ENCODE data around the gene KRTAP1-4. TPM values are rescaled to one million over a fixed set of nuclear protein-coding genes. Genes with fewer than 3 reads are reported as not detected.
"Not testable (repeated sequence)": the region's sequence is repeated elsewhere in the genome, so short reads cannot be mapped to it uniquely, and the experiment has no call there.

Gene KRTAP1-4
- polyA plus RNA-seq, 3 donors from 2014 or later: not detected

GRCh38 chr17:41059276-41060051, 29.5 kb upstream of the KRTAP1-4 start:
- not testable (repeated sequence) for H3K4me1 Mint-ChIP-seq, H3K27ac Mint-ChIP-seq, DNase-seq, H3K9me3 Mint-ChIP-seq, H3K4me3 Mint-ChIP-seq, H3K36me3 Mint-ChIP-seq
- H3K27me3 Mint-ChIP-seq (ENCODE audit: low read depth in 3 of 3): peaks cover 2 to 15% (median 4%) of the 10 kb centered on the region in 3 donors

GRCh38 chr17:41058741-41059140, 28.7 kb upstream of the KRTAP1-4 start:
- Mint-ChIP-seq H3K27ac (no peak overlapping the region), H3K27me3 (ENCODE audit: low read depth in 3 of 3) (peaks cover 2 to 17% (median 2%) of the 10 kb centered on the region in 3 donors), H3K4me1 (no peaks in the 10 kb centered on the region), H3K9me3 (peaks cover 0 to 3% (median 0%) of the 10 kb centered on the region in 6 donors), H3K36me3 (no peaks in the 10 kb centered on the region), H3K4me3 (no peak overlapping the region)
- DNase-seq: no peak

GRCh38 chr17:41057547-41057946, 27.6 kb upstream of the KRTAP1-4 start:
- no peak overlapping the region for H3K27ac Mint-ChIP-seq
- H3K4me3 Mint-ChIP-seq: no peak overlapping the region
- peaks cover 2 to 12% (median 2%) of the 10 kb centered on the region in 3 donors for H3K27me3 Mint-ChIP-seq (ENCODE audit: low read depth in 3 of 3)
- no peaks in the 10 kb centered on the region for H3K36me3 Mint-ChIP-seq
- no peaks in the 10 kb centered on the region for H3K4me1 Mint-ChIP-seq
- peaks cover 0 to 3% (median 0%) of the 10 kb centered on the region in 6 donors for H3K9me3 Mint-ChIP-seq
- no peak for DNase-seq

GRCh38 chr17:41055130-41055529, 25.1 kb upstream of the KRTAP1-4 start, which contains the start of gene KRTAP2-2:
Gene KRTAP2-2, minus strand, starts transcription at chr17:41055230. Its CDS starts 19 bp downstream, at chr17:41055211.
- not testable (repeated sequence) for H3K27ac Mint-ChIP-seq; H3K9me3 Mint-ChIP-seq; DNase-seq; H3K4me1 Mint-ChIP-seq; H3K27me3 Mint-ChIP-seq (ENCODE audit: low read depth in 3 of 3); H3K36me3 Mint-ChIP-seq; H3K4me3 Mint-ChIP-seq

GRCh38 chr17:41054556-41054955, 24.6 kb upstream of the KRTAP1-4 start:
- H3K27ac Mint-ChIP-seq; H3K9me3 Mint-ChIP-seq; H3K4me3 Mint-ChIP-seq; DNase-seq; H3K4me1 Mint-ChIP-seq; H3K36me3 Mint-ChIP-seq; H3K27me3 Mint-ChIP-seq (ENCODE audit: low read depth in 3 of 3): not testable (repeated sequence)

GRCh38 chr17:41054025-41054424, 24.0 kb upstream of the KRTAP1-4 start:
- DNase-seq: no peak
- Mint-ChIP-seq H3K4me3 (no peak overlapping the region), H3K36me3 (no peaks in the 10 kb centered on the region), H3K4me1 (peaks cover under 1 to 2% of the 10 kb centered on the region in 2 donors), H3K27me3 (ENCODE audit: low read depth in 3 of 3) (peaks cover 0 to 5% (median 4%) of the 10 kb centered on the region in 3 donors), H3K27ac (no peak overlapping the region), H3K9me3 (no peaks in the 10 kb centered on the region)

GRCh38 chr17:41052566-41052965, 22.6 kb upstream of the KRTAP1-4 start:
- Mint-ChIP-seq H3K9me3 (no peaks in the 10 kb centered on the region), H3K36me3 (no peaks in the 10 kb centered on the region), H3K27ac (no peak overlapping the region), H3K27me3 (ENCODE audit: low read depth in 3 of 3) (peaks cover 5 to 7% (median 5%) of the 10 kb centered on the region in 3 donors), H3K4me3 (no peak overlapping the region), H3K4me1 (peaks cover 4 to 6% of the 10 kb centered on the region in 2 donors)
- no peak for DNase-seq

GRCh38 chr17:41049110-41049509, 19.1 kb upstream of the KRTAP1-4 start:
- no peaks in the 10 kb centered on the region for H3K9me3 Mint-ChIP-seq
- H3K4me1 Mint-ChIP-seq: peaks cover 6 to 10% of the 10 kb centered on the region in 2 donors
- H3K27me3 Mint-ChIP-seq (ENCODE audit: low read depth in 3 of 3): peaks cover 5 to 8% (median 8%) of the 10 kb centered on the region in 3 donors
- H3K4me3 Mint-ChIP-seq: no peak overlapping the region
- H3K27ac Mint-ChIP-seq: no peak overlapping the region
- DNase-seq: no peak
- H3K36me3 Mint-ChIP-seq: no peaks in the 10 kb centered on the region

GRCh38 chr17:41048441-41048840, 18.4 kb upstream of the KRTAP1-4 start:
- no peaks in the 10 kb centered on the region for H3K9me3 Mint-ChIP-seq
- H3K27ac Mint-ChIP-seq: no peak overlapping the region
- H3K36me3 Mint-ChIP-seq: no peaks in the 10 kb centered on the region
- no peak overlapping the region for H3K4me3 Mint-ChIP-seq
- peaks cover 7 to 14% of the 10 kb centered on the region in 2 donors for H3K4me1 Mint-ChIP-seq
- DNase-seq: no peak
- peaks cover 7 to 8% (median 8%) of the 10 kb centered on the region in 3 donors for H3K27me3 Mint-ChIP-seq (ENCODE audit: low read depth in 3 of 3)

GRCh38 chr17:41046735-41047465, 16.9 kb upstream of the KRTAP1-4 start, which contains the start of gene KRTAP2-1:
Gene KRTAP2-1, minus strand, starts transcription at chr17:41047316. Its CDS starts 49 bp downstream, at chr17:41047267.
- H3K4me3 Mint-ChIP-seq, H3K9me3 Mint-ChIP-seq: not testable (repeated sequence)

GRCh38 chr17:41042953-41043352, 13.0 kb upstream of the KRTAP1-4 start:
- Mint-ChIP-seq H3K27ac (no peak overlapping the region), H3K36me3 (no peaks in the 10 kb centered on the region), H3K4me3 (no peak overlapping the region), H3K27me3 (ENCODE audit: low read depth in 3 of 3) (peaks cover 3 to 7% (median 6%) of the 10 kb centered on the region in 3 donors), H3K4me1 (peaks cover 3 to 8% of the 10 kb centered on the region in 2 donors), H3K9me3 (peaks cover 0 to 3% (median 0%) of the 10 kb centered on the region in 6 donors)
- no peak for DNase-seq

More at GRCh38 chr17:41046735-41047465, 16.9 kb upstream of the KRTAP1-4 start, which contains the start of gene KRTAP2-1:
- H3K27ac Mint-ChIP-seq; DNase-seq; H3K36me3 Mint-ChIP-seq; H3K27me3 Mint-ChIP-seq (ENCODE audit: low read depth in 3 of 3): not testable (repeated sequence)
- peaks cover 7 to 14% of the 10 kb centered on the region in 2 donors for H3K4me1 Mint-ChIP-seq

- H3K27ac Mint-ChIP-seq: not testable (repeated sequence)
Measured at GRCh38 chr17:41040783-41041571, 11.0 kb upstream of the KRTAP1-4 start, which contains the start of gene KRTAP1-1. Gene KRTAP1-1, minus strand, starts transcription at chr17:41041450. Its CDS starts 53 bp downstream, at chr17:41041397.

GRCh38 chr17:41037853-41038350, 7.9 kb upstream of the KRTAP1-4 start:
- DNase-seq: no peak
- peaks cover 0 to 7% (median 4%) of the 10 kb centered on the region in 3 donors for H3K27me3 Mint-ChIP-seq (ENCODE audit: low read depth in 3 of 3)
- H3K4me3 Mint-ChIP-seq: no peak overlapping the region
- H3K4me1 Mint-ChIP-seq: no peaks in the 10 kb centered on the region
- H3K36me3 Mint-ChIP-seq: no peaks in the 10 kb centered on the region
- peaks cover 0 to 3% (median 0%) of the 10 kb centered on the region in 6 donors for H3K9me3 Mint-ChIP-seq
- no peak overlapping the region for H3K27ac Mint-ChIP-seq

More at GRCh38 chr17:41040783-41041571, 11.0 kb upstream of the KRTAP1-4 start, which contains the start of gene KRTAP1-1:
- not testable (repeated sequence) for H3K36me3 Mint-ChIP-seq; DNase-seq; H3K4me1 Mint-ChIP-seq; H3K9me3 Mint-ChIP-seq; H3K4me3 Mint-ChIP-seq; H3K27me3 Mint-ChIP-seq (ENCODE audit: low read depth in 3 of 3)

Measured in immature natural killer cell (primary cell).